H1 (cell line): ENCODE results near the gene IFNL1. TPM values are rescaled to one million over a fixed set of nuclear protein-coding genes. Genes with fewer than 3 reads are reported as not detected.
"Not testable (repeated sequence)": the region's sequence is repeated elsewhere in the genome, so short reads cannot be mapped to it uniquely, and the experiment has no call there.

Experiments used
- CTCF ChIA-PET: fragments of 300-600 bp; sonication (Branson Sonifier 250); formaldehyde crosslinking; loops from one replicate; lab custom pipeline; 2021; ENCODE audit not compliant: partially characterized antibody; lab: Charles Lee
- POLR2A ChIA-PET: fragments of 300-600 bp; sonication (Branson Sonifier 250); formaldehyde crosslinking; loops from one replicate; lab custom pipeline; 2021; ENCODE audit warnings: inconsistent platforms; ENCODE audit not compliant: partially characterized antibody; lab: Charles Lee
- DNase-seq, 2 experiments: peaks; one replicate each; pipeline versions ENCODE4 v3.0.0 to v3.0.0-alpha.2; 2010 to 2022; ENCODE audit warnings: low spot score in 2 of 2, low read depth in 1 of 2, mixed read lengths in 1 of 2
- FAIRE-seq: peaks from 2 replicates; lab custom pipeline; 2011; peaks lifted over from hg19 to GRCh38; lab: Jason Lieb, UNC
- H2AFZ ChIP-seq: 2 replicates; pipeline ENCODE4 v1.8.1; 2012; ENCODE audit warnings: low read length, inconsistent platforms
- H2AK5ac ChIP-seq: 2 replicates; pipeline ENCODE4 v1.6.1; 2013; ENCODE audit warnings: low read depth, low read length
- H2BK120ac ChIP-seq: replicated peaks from 2 replicates; pipeline ENCODE3; 2013; ENCODE audit warnings: low read depth, low read length, inconsistent platforms
- H2BK12ac ChIP-seq: 2 replicates; pipeline ENCODE4 v1.6.1; 2013; ENCODE audit warnings: low read depth, low read length
- H2BK15ac ChIP-seq: 2 replicates; pipeline ENCODE4 v1.6.1; 2013; ENCODE audit warnings: low read length
- H2BK20ac ChIP-seq: 2 replicates; pipeline ENCODE4 v1.6.1; 2013; ENCODE audit warnings: low read length
- H2BK5ac ChIP-seq: 2 replicates; pipeline ENCODE4 v1.6.1; 2013; ENCODE audit warnings: low read depth, low read length
- H3K14ac ChIP-seq: 2 replicates; pipeline ENCODE4 v1.6.1; 2013; ENCODE audit warnings: inconsistent platforms; ENCODE audit not compliant: insufficient read length
- H3K18ac ChIP-seq: 2 replicates; pipeline ENCODE4 v1.6.1; 2013; ENCODE audit warnings: low read length; ENCODE audit errors: extremely low read depth
- H3K23ac ChIP-seq: 2 replicates; pipeline ENCODE4 v1.6.1; 2013; ENCODE audit warnings: inconsistent platforms; ENCODE audit not compliant: insufficient read length
- H3K23me2 ChIP-seq: 2 replicates; pipeline ENCODE4 v1.6.1; 2013; ENCODE audit warnings: low read depth, low read length
- H3K27ac ChIP-seq: 2 replicates; pipeline ENCODE4 v1.6.1; 2011; ENCODE audit warnings: low read depth, low read length, inconsistent platforms
- H3K27me3 ChIP-seq, 4 experiments: replicated peaks in 1 of 4; 1 replicate in 1 of 4; 2 replicates in 3 of 4; pipeline versions ENCODE4 v1.6.1 to v1.8.1; 2011 to 2013; ENCODE audit warnings: low read length in 3 of 4, mild to moderate bottlenecking in 3 of 4, inconsistent platforms in 2 of 4, mixed read lengths in 2 of 4, moderate library complexity in 1 of 4; ENCODE audit not compliant: control insufficient read depth in 3 of 4, insufficient read depth in 3 of 4; ENCODE audit errors: extremely low read depth in 1 of 4
- H3K36me3 ChIP-seq, 4 experiments: 2 replicates each; pipeline versions ENCODE4 v1.6.1 to v1.8.1; 2011 to 2013; ENCODE audit warnings: mild to moderate bottlenecking in 4 of 4, low read length in 3 of 4, moderate library complexity in 2 of 4, control low read depth in 1 of 4, inconsistent platforms in 1 of 4; ENCODE audit not compliant: insufficient read depth in 4 of 4, control insufficient read depth in 2 of 4
- H3K4ac ChIP-seq: replicated peaks from 2 replicates; pipeline ENCODE3; 2013; ENCODE audit warnings: low read length, low read depth, mixed read lengths, inconsistent platforms; ENCODE audit not compliant: insufficient read length
- H3K4me1 ChIP-seq, 4 experiments: replicated peaks in 1 of 4; 1 replicate in 1 of 4; 2 replicates in 3 of 4; pipeline versions ENCODE4 v1.6.1 to v1.8.1; 2011 to 2013; ENCODE audit warnings: low read length in 3 of 4, inconsistent platforms in 2 of 4, mixed read lengths in 1 of 4; ENCODE audit not compliant: insufficient read depth in 4 of 4, control insufficient read depth in 3 of 4
- H3K4me2 ChIP-seq, 2 experiments: 2 replicates each; pipeline versions ENCODE4 v1.6.1 to v1.8.1; 2011 to 2013; ENCODE audit warnings: low read depth in 2 of 2, low read length in 2 of 2, control low read depth in 1 of 2, inconsistent platforms in 1 of 2, mild to moderate bottlenecking in 1 of 2; ENCODE audit not compliant: insufficient read depth in 1 of 2
- H3K4me3 ChIP-seq, 4 experiments: fragments of 200-600, 300-600 bp in 1 of 4; sonication (generic), shearing (Covaris generic), sonication (Bioruptor Twin) in 1 of 4; 2 replicates each; pipeline versions ENCODE4 v1.5.1 to v1.8.1; 2011 to 2016; ENCODE audit warnings: low read length in 4 of 4, low read depth in 3 of 4, control low read depth in 2 of 4, inconsistent platforms in 2 of 4, mild to moderate bottlenecking in 2 of 4, mixed read lengths in 1 of 4, moderate library complexity in 1 of 4; ENCODE audit not compliant: insufficient read depth in 2 of 4; ENCODE audit errors: extremely low read depth in 1 of 4
- H3K56ac ChIP-seq: replicated peaks from 2 replicates; pipeline ENCODE3; 2013; ENCODE audit warnings: low read depth, mild to moderate bottlenecking, mixed read lengths, low read length, inconsistent platforms; ENCODE audit not compliant: insufficient read length
- H3K79me1 ChIP-seq: 2 replicates; pipeline ENCODE4 v1.6.1; 2013; ENCODE audit warnings: low read depth, low read length, control low read depth
- H3K79me2 ChIP-seq, 2 experiments: 2 replicates each; pipeline versions ENCODE4 v1.6.1 to v1.8.1; 2012 to 2013; ENCODE audit warnings: low read length in 2 of 2, mild to moderate bottlenecking in 2 of 2, inconsistent platforms in 1 of 2; ENCODE audit not compliant: insufficient read depth in 2 of 2, control insufficient read depth in 1 of 2
- H3K9ac ChIP-seq, 4 experiments: replicated peaks in 1 of 4; 1 replicate in 1 of 4; 2 replicates in 3 of 4; pipeline versions ENCODE4 v1.6.1 to v1.8.1; 2011 to 2013; ENCODE audit warnings: low read depth in 3 of 4, low read length in 3 of 4, control low read depth in 2 of 4, mild to moderate bottlenecking in 2 of 4, moderate library complexity in 2 of 4, inconsistent platforms in 1 of 4; ENCODE audit errors: extremely low read depth in 1 of 4
- H3K9me3 ChIP-seq, 2 experiments: 2 replicates each; pipeline versions ENCODE4 v1.6.1 to v1.8.1; 2012 to 2013; ENCODE audit warnings: mild to moderate bottlenecking in 2 of 2, moderate library complexity in 2 of 2, control low read depth in 1 of 2, inconsistent platforms in 1 of 2, low read depth in 1 of 2, low read length in 1 of 2, mixed read lengths in 1 of 2; ENCODE audit not compliant: insufficient read depth in 2 of 2
- H4K20me1 ChIP-seq, 2 experiments: replicated peaks in 1 of 2; 2 replicates each; pipeline versions ENCODE3 to v1.8.1; 2011 to 2013; ENCODE audit warnings: inconsistent platforms in 2 of 2, low read length in 2 of 2, mild to moderate bottlenecking in 1 of 2; ENCODE audit not compliant: insufficient read depth in 2 of 2, control insufficient read depth in 1 of 2
- H4K5ac ChIP-seq: 2 replicates; pipeline ENCODE4 v1.6.1; 2013; ENCODE audit warnings: low read length, low read depth, mixed read lengths, inconsistent platforms; ENCODE audit not compliant: insufficient read length
- H4K8ac ChIP-seq: 2 replicates; pipeline ENCODE4 v1.8.0; 2013; ENCODE audit warnings: mild to moderate bottlenecking, moderate library complexity, low read length, inconsistent platforms; ENCODE audit not compliant: insufficient read depth; ENCODE audit errors: extremely low read depth
- H4K91ac ChIP-seq: replicated peaks from 2 replicates; pipeline ENCODE3; 2013; ENCODE audit warnings: low read length, mixed read lengths, inconsistent platforms; ENCODE audit not compliant: insufficient read length
- EZH2 ChIP-seq: fragments of 200-600 bp; sonication (generic); IDR thresholded peaks from 2 replicates; pipeline ENCODE4 v1.7.1; 2012; ENCODE audit warnings: low read depth, mild to moderate bottlenecking, moderate library complexity, low read length, inconsistent platforms; ENCODE audit not compliant: severe bottlenecking
- HDAC2 ChIP-seq, 2 experiments: fragments of 300-600 bp in 1 of 2; sonication (generic) in 1 of 2; IDR thresholded peaks; 2 replicates each; pipeline ENCODE4 v1.6.1; 2011 to 2012; ENCODE audit warnings: low read depth in 2 of 2, low read length in 2 of 2, mild to moderate bottlenecking in 2 of 2, moderate library complexity in 2 of 2, borderline replicate concordance in 1 of 2, inconsistent platforms in 1 of 2
- JUND ChIP-seq: IDR thresholded peaks from 2 replicates; pipeline ENCODE4 v1.6.1; 2011; ENCODE audit warnings: mild to moderate bottlenecking, improper control_type of control experiment, low read length
- MAFK ChIP-seq: IDR thresholded peaks from 2 replicates; pipeline ENCODE4 v1.6.1; 2012; ENCODE audit warnings: low read depth, mild to moderate bottlenecking, improper control_type of control experiment, low read length
- RBBP5 ChIP-seq: IDR thresholded peaks from 2 replicates; pipeline ENCODE4 v1.7.1; 2012; ENCODE audit warnings: low read depth, mild to moderate bottlenecking, inconsistent platforms, low read length, moderate library complexity, borderline replicate concordance
- SP4 ChIP-seq: IDR thresholded peaks from 2 replicates; pipeline ENCODE4 v1.6.1; 2012; ENCODE audit warnings: low read length, inconsistent platforms
- whole genome bisulfite sequencing, 2 experiments: shearing (Covaris generic) in 1 of 2; methylation state at CpG; one replicate each; pipeline versions ENCODE4 v1.1.6 to v1.1.7; 2013 to 2015; ENCODE audit warnings: low lambda C conversion rate in 2 of 2, mixed read lengths in 2 of 2, inconsistent platforms in 1 of 2, low coverage in 1 of 2, missing lambda C conversion rate in 1 of 2; ENCODE audit not compliant: insufficient replicate concordance in 2 of 2, insufficient coverage in 1 of 2, insufficient read length in 1 of 2; ENCODE audit errors: extremely low coverage in 1 of 2, missing lambda C conversion rate in 1 of 2; 5-methylcytosine and 5-hydroxymethylcytosine counted together
- polyA plus RNA-seq, 7 experiments: library from polyadenylated mRNA; depleted of rRNA in 3 of 7; stranded (reverse) in 5 of 7; unstranded in 2 of 7; fragments of >200 nt in 5 of 7; fragments of 200-250 nt in 2 of 7; gene quantifications; 1 replicate in 5 of 7; 2 replicates in 1 of 7; 4 replicates in 1 of 7; pipeline versions ENCODE4 v1.2.1 to v1.2.3, GENCODE V29; 2011 to 2013; ENCODE audit warnings: missing spikeins in 2 of 7, mixed read lengths in 2 of 7
- total RNA-seq: library from RNA; stranded (reverse); fragmentation: NEBNext Ultra II Directional; extraction: Animal tissue kit (Norgen Biotek cat#: 25700); gene quantifications from 2 replicates; pipeline ENCODE4 v1.2.1, GENCODE V29; 2021
- TF ChIP-seq, protein P1 (sequence below): IDR thresholded peaks from 2 replicates; pipeline ENCODE4 v1.6.1; 2012; ENCODE audit warnings: inconsistent platforms
- TF ChIP-seq, protein P2 (sequence below): IDR thresholded peaks from 2 replicates; pipeline ENCODE4 v1.6.1; 2011; ENCODE audit warnings: low read length, improper control_type of control experiment

Gene IFNL1
- total and polyA plus RNA-seq, 2 of the 8 experiments (the other 6 are each of a cell fraction or from before 2014, with no cell fraction given), result not detected

DNA sequence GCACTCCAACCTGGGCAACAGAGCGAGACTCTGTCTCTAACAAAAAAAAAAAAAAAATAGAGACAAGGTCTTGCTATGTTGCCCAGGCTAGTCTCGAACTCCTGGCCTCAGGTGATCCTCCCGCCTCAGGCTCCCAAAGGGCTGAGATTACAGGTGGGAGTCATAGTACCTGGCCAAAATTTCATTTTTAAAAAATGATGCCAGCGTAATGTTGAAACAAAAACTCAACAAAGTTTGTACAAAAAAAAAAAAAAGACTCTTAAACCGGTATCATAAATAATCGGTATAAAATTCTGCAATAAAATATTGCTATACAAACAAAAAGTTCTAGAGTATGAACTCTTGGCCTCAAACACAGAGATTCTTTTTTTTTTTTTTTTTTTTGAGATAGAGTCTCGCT lies 36.1 kb downstream of the IFNL1 start (continued):
- no peak for TF ChIP-seq RBBP5
- TF ChIP-seq, protein P1, sequence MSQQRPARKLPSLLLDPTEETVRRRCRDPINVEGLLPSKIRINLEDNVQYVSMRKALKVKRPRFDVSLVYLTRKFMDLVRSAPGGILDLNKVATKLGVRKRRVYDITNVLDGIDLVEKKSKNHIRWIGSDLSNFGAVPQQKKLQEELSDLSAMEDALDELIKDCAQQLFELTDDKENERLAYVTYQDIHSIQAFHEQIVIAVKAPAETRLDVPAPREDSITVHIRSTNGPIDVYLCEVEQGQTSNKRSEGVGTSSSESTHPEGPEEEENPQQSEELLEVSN, result no peak
- TF ChIP-seq SP4, result no peak
- TF ChIP-seq JUND, result no peak
- no peak for TF ChIP-seq EZH2
- no peak for TF ChIP-seq MAFK
- no peak for TF ChIP-seq HDAC2 (IDR thresholded peaks at IDR 0.05; ENCODE audit: borderline replicate concordance in 1 of 2, low read depth in 2 of 2, low read length in 2 of 2)
- TF ChIP-seq, protein P2, sequence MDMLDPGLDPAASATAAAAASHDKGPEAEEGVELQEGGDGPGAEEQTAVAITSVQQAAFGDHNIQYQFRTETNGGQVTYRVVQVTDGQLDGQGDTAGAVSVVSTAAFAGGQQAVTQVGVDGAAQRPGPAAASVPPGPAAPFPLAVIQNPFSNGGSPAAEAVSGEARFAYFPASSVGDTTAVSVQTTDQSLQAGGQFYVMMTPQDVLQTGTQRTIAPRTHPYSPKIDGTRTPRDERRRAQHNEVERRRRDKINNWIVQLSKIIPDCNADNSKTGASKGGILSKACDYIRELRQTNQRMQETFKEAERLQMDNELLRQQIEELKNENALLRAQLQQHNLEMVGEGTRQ, result no peak

DNA sequence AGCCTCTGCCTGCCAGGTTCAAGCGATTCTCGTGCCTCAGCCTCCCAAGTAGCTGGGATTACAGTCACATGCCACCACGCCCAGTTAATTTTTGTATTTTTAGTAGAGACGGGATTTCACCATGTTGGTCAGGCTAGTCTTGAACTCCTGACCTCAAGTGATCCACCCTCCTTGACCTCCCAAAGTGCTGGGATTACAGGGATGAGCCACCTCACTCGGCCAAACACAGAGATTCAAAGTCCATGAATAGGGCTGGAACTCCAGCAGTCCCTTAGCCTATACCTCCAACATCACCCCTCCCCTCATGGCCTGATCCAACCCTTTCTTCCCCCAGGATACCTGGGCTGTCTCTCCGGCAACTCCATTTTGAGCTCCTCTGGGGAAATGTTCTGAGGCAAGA lies 36.5 kb downstream of the IFNL1 start:
- H2BK5ac ChIP-seq, H2BK15ac ChIP-seq, H3K18ac ChIP-seq, H4K20me1 ChIP-seq, H3K27ac ChIP-seq, H3K14ac ChIP-seq, H3K79me1 ChIP-seq, H3K56ac ChIP-seq, DNase-seq, H3K4me1 ChIP-seq, H3K36me3 ChIP-seq, H3K79me2 ChIP-seq, H2BK12ac ChIP-seq, H2AFZ ChIP-seq, H3K27me3 ChIP-seq, H4K91ac ChIP-seq, H3K4ac ChIP-seq, H3K9ac ChIP-seq, H3K9me3 ChIP-seq, H3K4me2 ChIP-seq, H4K5ac ChIP-seq, H3K23ac ChIP-seq, H3K4me3 ChIP-seq, H2BK120ac ChIP-seq, H2AK5ac ChIP-seq, FAIRE-seq, H3K23me2 ChIP-seq, H2BK20ac ChIP-seq, H4K8ac ChIP-seq: not testable (repeated sequence)
- 89% methylated on average over 6 of the region's 6 CpGs; no CpG with 5 or more reads in 1 of the 2 experiments for WGBS, 2 experiments
- ChIA-PET CTCF (interaction anchor here (0.6 to 11.7 kb wide), 5 partner anchors 21 to 201 kb away, joined by 3 to 85 read pairs (median 4); no protein-coding TSS in a partner anchor), POLR2A (interaction anchor here (0.8 kb wide), 1 partner anchor 65 kb away, joined by 3 read pairs; no protein-coding TSS in a partner anchor)
